Measurements from ENCODE around the gene PYGB. TPM values are rescaled to one million over a fixed set of nuclear protein-coding genes. Genes with fewer than 3 reads are reported as not detected.
"Not testable (repeated sequence)": the region's sequence is repeated elsewhere in the genome, so short reads cannot be mapped to it uniquely, and the experiment has no call there.

PYGB gene
- total RNA-seq, 2 donors from 2014 or later = 211 to 295 TPM

GRCh38 chr20:25258828-25259227, 10.9 kb downstream of the PYGB start:
- H3K9ac ChIP-seq (ENCODE audit: low read depth in 2 of 2, low read length in 2 of 2) = no peak overlapping the region
- no peaks in the 10 kb centered on the region for H3K36me3 ChIP-seq
- H3K27ac ChIP-seq = no peak overlapping the region
- H3K27me3 ChIP-seq = no peaks in the 10 kb centered on the region
- intact Hi-C loops (cut with DNase I) = no loop called here
- peaks cover 7% of the 10 kb centered on the region for H3K4me1 ChIP-seq
- H3K4me3 ChIP-seq = no peak overlapping the region
- peak; percentile 12 for DNase-seq
- no peaks in the 10 kb centered on the region for H3K9me3 ChIP-seq
- TF ChIP-seq CTCF (IDR thresholded peaks at IDR 0.05) = no peak

GRCh38 chr20:25259358-25259757, 11.5 kb downstream of the PYGB start:
- no peak for TF ChIP-seq CTCF (IDR thresholded peaks at IDR 0.05)
- no peaks in the 10 kb centered on the region for H3K27me3 ChIP-seq
- peaks cover 5% of the 10 kb centered on the region for H3K4me1 ChIP-seq
- no peaks in the 10 kb centered on the region for H3K36me3 ChIP-seq
- no peaks in the 10 kb centered on the region for H3K9me3 ChIP-seq
- no peak overlapping the region for H3K27ac ChIP-seq
- intact Hi-C loops (cut with DNase I) = no loop called here
- peak overlapping the region in 1 of 2 donors; percentile 47 for H3K9ac ChIP-seq (ENCODE audit: low read depth in 2 of 2, low read length in 2 of 2)
- no peak overlapping the region for H3K4me3 ChIP-seq
- DNase-seq = peak; percentile 16

- no peak overlapping the region for H3K27ac ChIP-seq
- H3K4me1 ChIP-seq = peaks cover under 1% of the 10 kb centered on the region
- H3K36me3 ChIP-seq = no peaks in the 10 kb centered on the region
- H3K27me3 ChIP-seq = no peaks in the 10 kb centered on the region
- no peak for TF ChIP-seq CTCF (IDR thresholded peaks at IDR 0.05)
- H3K4me3 ChIP-seq = no peak overlapping the region
- no peaks in the 10 kb centered on the region for H3K9me3 ChIP-seq
- peak overlapping the region in 1 of 2 donors; percentile 47 for H3K9ac ChIP-seq (ENCODE audit: low read depth in 2 of 2, low read length in 2 of 2)
- peak; percentile 26 for DNase-seq
- intact Hi-C loops (cut with DNase I) = no loop called here
These were observed 11.9 kb downstream of the PYGB start for GRCh38 chr20:25259788-25260254.

- H3K4me1 ChIP-seq; H3K27me3 ChIP-seq; H3K4me3 ChIP-seq; H3K36me3 ChIP-seq; H3K9me3 ChIP-seq; H3K27ac ChIP-seq; intact Hi-C loops (cut with DNase I); H3K9ac ChIP-seq (ENCODE audit: low read depth in 2 of 2, low read length in 2 of 2): not testable (repeated sequence)
- peak; percentile 17 for DNase-seq
These were observed 13.0 kb downstream of the PYGB start for GRCh38 chr20:25260770-25261437.

- intact Hi-C loops (cut with DNase I) = no loop called here
- H3K4me3 ChIP-seq = no peak overlapping the region
- peaks cover 6% of the 10 kb centered on the region for H3K36me3 ChIP-seq
- peak; percentile 11 for DNase-seq
- H3K27ac ChIP-seq = no peak overlapping the region
- H3K9me3 ChIP-seq = no peaks in the 10 kb centered on the region
- no peaks in the 10 kb centered on the region for H3K27me3 ChIP-seq
- TF ChIP-seq CTCF (IDR thresholded peaks at IDR 0.05) = no peak
- H3K9ac ChIP-seq (ENCODE audit: low read depth in 2 of 2, low read length in 2 of 2) = no peak overlapping the region
- H3K4me1 ChIP-seq = no peaks in the 10 kb centered on the region
These were observed 21.4 kb downstream of the PYGB start for GRCh38 chr20:25269057-25269832.

- intact Hi-C loops (cut with DNase I) = loop anchor here (10.0 kb wide), 1 partner anchor 275 kb away; the partner anchor contains the start of gene APMAP
- H3K27ac ChIP-seq = no peak overlapping the region
- no peak overlapping the region for H3K4me3 ChIP-seq
- no peak overlapping the region for H3K9ac ChIP-seq (ENCODE audit: low read depth in 2 of 2, low read length in 2 of 2)
- no peaks in the 10 kb centered on the region for H3K4me1 ChIP-seq
- no peak for DNase-seq
- H3K9me3 ChIP-seq = no peaks in the 10 kb centered on the region
- no peaks in the 10 kb centered on the region for H3K27me3 ChIP-seq
- H3K36me3 ChIP-seq = peaks cover 12% of the 10 kb centered on the region
- no peak for TF ChIP-seq CTCF (IDR thresholded peaks at IDR 0.05)
These were observed 21.9 kb downstream of the PYGB start for GRCh38 chr20:25269833-25270170.
